A549 (cell line): ENCODE data around the gene WNT5B. TPM values are rescaled to one million over a fixed set of nuclear protein-coding genes. Genes with fewer than 3 reads are reported as not detected.

Experiments
- polyA plus RNA-seq, 4 experiments: library from polyadenylated mRNA; depleted of rRNA in 3 of 4; stranded (reverse); fragments of >200 nt; fragmentation: RNase III in 1 of 4; extraction: RNeasy Plus Mini Kit Qiagen cat#74134 plus additional on column Dnase treatment in 1 of 4; gene quantifications; 2 replicates in 3 of 4; 3 replicates in 1 of 4; pipeline ENCODE4 v1.2.3, GENCODE V29; 2011 to 2017
- small RNA-seq, 6 experiments: library from RNA; depleted of rRNA; stranded (forward); fragments of <200 nt; gene quantifications; one replicate each; pipeline ENCODE3, GENCODE V24; 2012

WNT5B gene
- polyA plus RNA-seq, 2 of the 4 experiments (the other 2 are of a cell fraction): 1.3 to 1.6 TPM

Small RNA genes within 50 kb of the gene (small RNA-seq; reads per million reads assigned to genes)
- gene MIR3649: 0 reads per million in 6 experiments

Other genes with a start within 250 kb of the WNT5B start
- 6.7 and 8.2 TPM in 2 replicates for gene FBXL14, start 34.6 kb upstream of the WNT5B start, polyA plus RNA-seq (2011; rRNA removed)
- 6.5 to 8.1 TPM (median 7.1 TPM) in 3 replicates for gene FBXL14, start 34.6 kb upstream of the WNT5B start, polyA plus RNA-seq (2017; fragmentation: RNase III; extraction: RNeasy Plus Mini Kit Qiagen cat#74134 plus additional on column Dnase treatment)
- gene ADIPOR2, start 61.8 kb downstream of the WNT5B start, polyA plus RNA-seq (2011; rRNA removed): 65.4 and 80.0 TPM in 2 replicates
- gene ADIPOR2, start 61.8 kb downstream of the WNT5B start, polyA plus RNA-seq (2017; fragmentation: RNase III; extraction: RNeasy Plus Mini Kit Qiagen cat#74134 plus additional on column Dnase treatment): 52.3 to 60.4 TPM (median 59.8 TPM) in 3 replicates
- not detected in 2 replicates for gene LRTM2, start 191.3 kb downstream of the WNT5B start, polyA plus RNA-seq (2011; rRNA removed)
- not detected in 3 replicates for gene LRTM2, start 191.3 kb downstream of the WNT5B start, polyA plus RNA-seq (2017; fragmentation: RNase III; extraction: RNeasy Plus Mini Kit Qiagen cat#74134 plus additional on column Dnase treatment)